Stimulated activated CD8-positive, alpha-beta memory T cell treated with anti-CD3 and anti-CD28 coated beads, Interleukin-7, amount 100 ng/mL, for 4 hours (primary cell): ENCODE results near the gene PAX6.
"Not testable (repeated sequence)": the region's sequence is repeated elsewhere in the genome, so short reads cannot be mapped to it uniquely, and the experiment has no call there.

Experiments used
- DNase-seq, 2 donors: peaks; one replicate each; pipeline ENCODE4 v3.0.0-alpha.2; 2020; ENCODE audit warnings: low read depth in 2 of 2

Gene PAX6

DNA sequence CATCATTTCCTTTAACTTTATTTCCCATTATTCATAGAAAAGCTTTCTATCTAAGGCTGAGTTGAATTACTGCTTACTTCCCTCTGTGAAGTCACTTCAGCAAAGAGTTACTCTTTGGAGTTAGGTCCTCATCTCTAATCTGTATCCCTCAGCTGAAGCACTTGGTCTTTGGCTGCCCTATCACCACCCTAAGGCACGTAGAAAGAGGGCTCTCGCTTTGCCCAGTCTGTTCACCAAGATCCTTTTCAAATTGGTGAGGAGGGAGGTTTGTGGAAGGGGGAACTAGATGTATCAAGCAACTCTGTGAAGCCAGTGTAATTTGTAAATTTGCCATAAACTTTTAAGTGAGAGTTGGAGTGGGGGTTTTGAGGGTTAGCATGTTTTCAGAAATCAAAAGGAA lies 43.4 kb downstream of the PAX6 start:
- no peak for DNase-seq

DNA sequence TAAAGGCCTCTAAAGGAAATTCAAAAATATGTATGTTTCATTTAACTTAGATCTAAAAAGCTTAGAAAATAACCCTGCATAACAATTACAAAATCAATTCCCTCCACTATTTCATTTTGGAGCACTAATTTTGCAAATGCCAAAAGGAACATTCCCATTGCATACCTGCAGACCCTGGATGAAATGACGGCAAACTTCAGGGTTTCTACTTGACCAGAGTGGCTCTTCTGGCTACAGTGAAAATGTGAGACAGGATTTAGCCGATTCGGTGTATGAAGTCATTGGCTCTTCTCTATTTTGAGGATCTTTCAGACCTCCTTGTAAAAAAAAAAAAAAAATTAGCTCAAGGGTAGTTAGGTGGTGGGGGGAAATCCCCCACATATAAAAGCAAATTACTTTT lies 44.1 kb downstream of the PAX6 start:
- no peak for DNase-seq

DNA sequence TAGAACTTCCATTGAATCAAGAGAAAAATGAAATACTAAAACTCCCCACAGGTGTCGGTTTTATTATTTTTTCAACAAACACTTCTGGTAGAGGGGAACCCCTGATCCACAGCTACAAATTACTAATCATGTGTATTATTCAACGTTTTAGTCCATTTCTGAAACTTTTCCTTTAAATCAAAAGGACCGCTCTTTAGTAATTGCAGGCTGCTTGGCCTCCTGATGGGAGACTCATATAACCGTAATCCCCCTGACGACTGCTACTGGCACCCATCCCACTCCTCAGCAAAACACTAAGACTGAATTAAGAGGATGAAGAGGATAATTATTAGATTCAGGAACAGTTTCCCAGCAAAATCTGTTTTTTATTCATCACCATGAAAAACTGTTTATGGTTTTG lies 46.4 kb downstream of the PAX6 start:
- no peak for DNase-seq

DNA sequence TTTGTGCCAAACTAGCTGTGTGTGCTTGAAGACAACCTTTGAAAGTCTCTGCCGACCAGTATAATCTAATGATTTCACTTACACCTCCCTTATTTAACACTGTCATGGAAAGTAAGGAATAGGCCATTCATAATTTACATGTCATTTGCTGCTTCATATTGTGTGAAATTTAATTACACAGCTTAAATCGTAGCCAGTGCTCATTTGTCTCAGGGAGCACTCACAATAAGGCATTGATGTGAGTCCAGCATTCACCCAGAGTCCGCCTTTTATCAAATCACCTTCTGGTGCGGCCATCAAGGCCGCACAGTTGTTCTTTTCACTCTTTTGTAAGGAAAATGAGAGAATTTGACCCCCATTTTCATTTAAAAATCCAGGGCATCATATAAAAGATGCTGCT lies 46.9 kb downstream of the PAX6 start:
- DNase-seq = no peak

DNA sequence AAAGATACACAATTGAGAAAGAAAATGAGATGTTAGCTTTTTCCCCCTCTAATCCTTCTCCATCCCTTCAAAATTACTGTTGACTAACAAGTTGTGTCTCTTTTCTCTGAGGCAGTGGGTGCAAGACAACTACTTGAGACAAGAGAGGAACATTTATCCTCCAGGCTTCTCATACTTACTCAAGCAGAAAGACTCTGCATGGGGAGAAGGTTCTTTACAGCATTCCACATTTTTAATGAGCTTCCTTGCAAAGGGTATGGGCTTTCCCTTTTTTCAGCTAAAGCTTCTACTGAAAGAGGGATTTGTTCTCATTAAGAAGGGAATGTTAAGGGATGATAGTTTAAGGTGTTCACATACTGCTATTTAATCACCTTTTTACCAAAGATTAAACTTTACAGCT lies 47.8 kb downstream of the PAX6 start:
- no peak for DNase-seq

DNA sequence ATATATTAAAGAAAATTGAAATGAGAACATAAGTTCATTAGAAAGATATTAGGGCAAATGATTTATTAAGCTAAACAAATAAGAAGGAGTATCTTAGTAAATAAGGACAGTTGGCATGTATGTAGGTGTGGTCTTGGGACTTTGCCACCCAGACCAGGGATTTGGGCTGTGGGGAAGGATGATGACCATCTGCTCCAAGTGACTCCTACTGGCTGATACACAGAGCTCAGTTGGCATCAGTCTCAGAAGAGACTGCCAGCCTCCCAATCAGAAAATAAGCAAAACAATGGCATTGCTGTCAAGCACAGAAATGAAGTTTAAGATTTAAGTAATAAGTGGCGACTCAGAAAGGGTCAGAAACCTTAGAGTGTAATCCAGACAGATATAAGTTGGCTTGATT lies 49.5 kb downstream of the PAX6 start:
- no peak for DNase-seq

DNA sequence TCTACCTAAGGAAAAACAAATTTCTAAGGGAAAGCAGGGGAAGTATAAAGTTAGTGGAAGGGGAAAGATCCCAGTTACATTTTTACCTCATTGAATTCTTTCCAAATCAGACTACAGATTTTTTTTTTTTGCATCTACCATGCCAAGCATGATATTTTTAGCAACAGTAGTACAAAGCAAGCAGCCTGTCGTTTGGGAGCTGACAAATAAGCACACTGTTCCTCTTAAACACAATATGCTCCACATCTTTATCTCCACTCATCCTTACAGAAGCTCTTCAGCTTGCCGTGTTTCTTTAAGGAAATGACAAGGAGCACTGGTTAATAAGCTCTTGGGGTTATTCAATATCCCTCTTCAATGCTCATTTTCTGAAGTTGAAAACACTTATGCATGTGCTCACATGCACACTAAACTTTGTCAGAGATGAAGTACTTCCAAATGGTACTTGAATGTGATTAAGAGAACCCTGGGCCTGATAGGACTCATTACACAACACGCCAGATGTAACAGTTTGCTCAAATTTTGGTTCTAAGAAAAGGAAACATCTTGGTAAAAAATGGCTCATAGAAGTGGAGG lies 53.8 kb downstream of the PAX6 start:
- DNase-seq = no peak

DNA sequence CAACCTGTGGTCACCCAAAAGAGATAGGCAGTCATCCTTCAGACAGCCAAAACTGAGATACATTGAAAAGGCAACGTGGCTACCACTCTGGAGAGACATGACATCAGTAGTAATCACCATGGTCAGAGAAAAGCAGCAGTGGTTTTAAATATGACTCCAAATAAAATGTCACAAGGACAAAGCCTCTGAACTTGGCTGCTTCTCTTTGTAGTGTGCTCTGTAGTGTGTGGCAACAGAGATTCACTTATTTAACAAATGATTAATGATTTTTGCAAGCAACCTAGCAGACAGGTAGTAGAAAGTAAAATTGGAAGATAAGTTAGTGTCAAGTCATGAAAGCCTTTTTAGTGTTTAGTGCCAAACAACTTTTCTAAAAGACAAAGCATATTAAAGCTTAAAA lies 63.5 kb downstream of the PAX6 start:
- no peak for DNase-seq

DNA sequence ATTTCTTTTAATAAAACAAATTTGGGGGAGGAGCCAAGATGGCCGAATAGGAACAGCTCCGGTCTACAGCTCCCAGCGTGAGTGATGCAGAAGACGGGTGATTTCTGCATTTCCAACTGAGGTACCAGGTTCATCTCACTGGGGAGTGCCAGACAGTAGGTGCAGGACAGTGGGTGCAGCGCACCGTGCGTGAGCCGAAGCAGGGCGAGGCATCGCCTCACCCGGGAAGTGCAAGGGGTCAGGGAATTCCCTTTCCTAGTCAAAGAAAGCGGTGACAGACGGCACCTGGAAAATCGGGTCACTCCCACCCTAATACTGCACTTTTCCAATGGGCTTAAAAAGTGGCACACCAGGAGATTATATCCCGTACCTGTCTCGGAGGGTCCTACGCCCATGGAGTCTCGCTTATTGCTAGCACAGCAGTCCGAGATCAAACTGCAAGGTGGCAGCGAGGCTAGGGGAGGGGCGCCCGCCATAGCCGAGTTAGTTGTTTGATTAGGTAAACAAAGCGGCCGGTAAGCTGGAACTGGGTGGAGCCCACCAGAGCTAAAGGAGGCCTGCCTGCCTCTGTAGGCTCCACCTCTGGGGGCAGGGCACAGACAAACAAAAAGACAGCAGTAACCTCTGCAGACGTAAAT lies 70.3 kb downstream of the PAX6 start:
- DNase-seq = not testable (repeated sequence)

DNA sequence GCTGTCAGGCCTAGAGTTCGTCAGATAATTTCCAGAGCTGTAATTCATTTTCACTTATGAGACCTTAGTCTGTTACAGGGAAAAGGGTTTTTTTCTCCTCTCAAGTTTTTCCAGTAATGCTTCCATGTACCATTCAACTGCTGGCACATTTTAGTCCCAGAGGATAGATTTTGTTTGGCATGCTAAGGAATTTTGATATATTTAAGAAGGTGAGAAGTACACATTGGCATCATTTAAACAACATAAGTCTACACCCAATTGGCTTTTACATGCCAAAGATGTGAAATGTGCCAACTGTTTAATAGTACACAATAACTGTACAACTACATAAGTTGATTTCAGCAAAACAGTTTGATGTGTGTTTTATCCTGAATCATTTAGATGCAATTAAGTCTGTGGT lies 71.0 kb downstream of the PAX6 start:
- DNase-seq = no peak
